ENCODE results near the gene CHST4. TPM values are rescaled to one million over a fixed set of nuclear protein-coding genes. Genes with fewer than 3 reads are reported as not detected.

CHST4 gene
- total RNA-seq, 1 experiment from 2014 or later: not detected

- Histone ChIP-seq H2AFZ (ENCODE audit: low read length) (no peak within 1 kb of the TSS), H4K20me1 (ENCODE audit: low read length) (no peaks in the 10 kb centered on the region), H3F3A (ENCODE audit: low read length, unreplicated experiment) (no peaks in the 10 kb centered on the region), H3K9ac (ENCODE audit: low read length) (no peak within 1 kb of the TSS), H3K9me3 (ENCODE audit: low read length) (no peaks in the 10 kb centered on the region), H3K27ac (ENCODE audit: low read length) (no peak within 1 kb of the TSS), H3K36me3 (ENCODE audit: low read depth, low read length) (no peaks in the 10 kb centered on the region), H3K79me2 (ENCODE audit: low read length) (no peaks in the 10 kb centered on the region), H3K27me3 (ENCODE audit: low read length) (no peaks in the 10 kb centered on the region), H3K4me1 (ENCODE audit: insufficient read depth, low read length) (no peaks in the 10 kb centered on the region), H3K4me3 (ENCODE audit: low read length) (no peak within 1 kb of the TSS), H3K4me2 (ENCODE audit: low read length) (no peak within 1 kb of the TSS), H3K9me2 (replicated peaks; ENCODE audit: low read length) (no peaks in the 10 kb centered on the region)
- ChIA-PET POLR2A (ENCODE audit: unreplicated experiment) (no interaction called here), CTCF (no interaction called here)
- ATAC-seq: no peak
- BruUV-seq (replicated peaks): no TSS peak
- no peak for DNase-seq
- no peak for TF ChIP-seq EZH2 (IDR thresholded peaks at IDR 0.05; ENCODE audit: low read length, unreplicated experiment)
- TF ChIP-seq CTCF (conservative IDR thresholded peaks at IDR 0.05; ENCODE audit: low read depth, low read length): no peak
- no peak for TF ChIP-seq EZH2phosphoT487 (IDR thresholded peaks at IDR 0.05; ENCODE audit: borderline replicate concordance, low read length)
- intact Hi-C loops (cut with micrococcal nuclease): no loop called here
Observed at GRCh38 chr16:71489122-71489521, 37.1 kb upstream of the CHST4 start, which contains the start of gene ZNF19. Gene ZNF19 (minus strand): TSS chr16:71489324. CDS start chr16:71482114, 7,210 bp downstream.

GRCh38 chr16:71490361-71490760, 35.9 kb upstream of the CHST4 start:
- intact Hi-C loops (cut with micrococcal nuclease): no loop called here
- Histone ChIP-seq H4K20me1 (ENCODE audit: low read length) (no peaks in the 10 kb centered on the region), H3F3A (ENCODE audit: low read length, unreplicated experiment) (no peaks in the 10 kb centered on the region), H3K27ac (ENCODE audit: low read length) (no peak overlapping the region), H3K9me3 (ENCODE audit: low read length) (no peaks in the 10 kb centered on the region), H2AFZ (ENCODE audit: low read length) (no peak overlapping the region), H3K79me2 (ENCODE audit: low read length) (no peaks in the 10 kb centered on the region), H3K4me2 (ENCODE audit: low read length) (no peak overlapping the region), H3K9me2 (replicated peaks; ENCODE audit: low read length) (no peaks in the 10 kb centered on the region), H3K4me3 (ENCODE audit: low read length) (no peak overlapping the region), H3K27me3 (ENCODE audit: low read length) (no peaks in the 10 kb centered on the region), H3K36me3 (ENCODE audit: low read depth, low read length) (no peaks in the 10 kb centered on the region), H3K4me1 (ENCODE audit: insufficient read depth, low read length) (no peaks in the 10 kb centered on the region), H3K9ac (ENCODE audit: low read length) (no peak overlapping the region)
- no peak for TF ChIP-seq EZH2 (IDR thresholded peaks at IDR 0.05; ENCODE audit: low read length, unreplicated experiment)
- TF ChIP-seq CTCF (conservative IDR thresholded peaks at IDR 0.05; ENCODE audit: low read depth, low read length): no peak
- TF ChIP-seq EZH2phosphoT487 (IDR thresholded peaks at IDR 0.05; ENCODE audit: borderline replicate concordance, low read length): no peak
- CTCF ChIA-PET: no interaction called here
- DNase-seq (no peak), ATAC-seq (no peak)
- POLR2A ChIA-PET (ENCODE audit: unreplicated experiment): interaction anchor here (0.7 kb wide), 1 partner anchor 867 kb away, joined by 3 read pairs; no protein-coding TSS in a partner anchor
- BruUV-seq (replicated peaks): no TSS peak

- H3K27ac ChIP-seq (ENCODE audit: low read length): no peak overlapping the region
- no peaks in the 10 kb centered on the region for H3K36me3 ChIP-seq (ENCODE audit: low read depth, low read length)
- H3K4me1 ChIP-seq (ENCODE audit: insufficient read depth, low read length): no peaks in the 10 kb centered on the region
- no peaks in the 10 kb centered on the region for H3K27me3 ChIP-seq (ENCODE audit: low read length)
- BruUV-seq (replicated peaks): no TSS peak
- no peak overlapping the region for H3K4me3 ChIP-seq (ENCODE audit: low read length)
- TF ChIP-seq EZH2 (IDR thresholded peaks at IDR 0.05; ENCODE audit: low read length, unreplicated experiment): no peak
- no peak for TF ChIP-seq EZH2phosphoT487 (IDR thresholded peaks at IDR 0.05; ENCODE audit: borderline replicate concordance, low read length)
- no peak for TF ChIP-seq CTCF (conservative IDR thresholded peaks at IDR 0.05; ENCODE audit: low read depth, low read length)
- H4K20me1 ChIP-seq (ENCODE audit: low read length): no peaks in the 10 kb centered on the region
- POLR2A ChIA-PET (ENCODE audit: unreplicated experiment): no interaction called here
- no peak overlapping the region for H3K9ac ChIP-seq (ENCODE audit: low read length)
- H3F3A ChIP-seq (ENCODE audit: low read length, unreplicated experiment): no peaks in the 10 kb centered on the region
- CTCF ChIA-PET: no interaction called here
- no peaks in the 10 kb centered on the region for H3K79me2 ChIP-seq (ENCODE audit: low read length)
- H3K9me3 ChIP-seq (ENCODE audit: low read length): no peaks in the 10 kb centered on the region
- H3K9me2 ChIP-seq (replicated peaks; ENCODE audit: low read length): no peaks in the 10 kb centered on the region
- H2AFZ ChIP-seq (ENCODE audit: low read length): no peak overlapping the region
- H3K4me2 ChIP-seq (ENCODE audit: low read length): no peak overlapping the region
- intact Hi-C loops (cut with micrococcal nuclease): no loop called here
- ATAC-seq (no peak), DNase-seq (no peak)
Observed at GRCh38 chr16:71491054-71491453, 35.2 kb upstream of the CHST4 start.

Measured in PC-3 (cell line).